Measurements from ENCODE around the gene SDK1. TPM values are rescaled to one million over a fixed set of nuclear protein-coding genes. Genes with fewer than 3 reads are reported as not detected.

SDK1 gene
- total and polyA plus RNA-seq, 2 donors (not counting 3 experiments of a cell fraction or from before 2014, with no cell fraction given), result 1.6 to 3.9 TPM

- no peak overlapping the region for H3K4me2 ChIP-seq (ENCODE audit: insufficient read depth, low read length)
- H3K4me3 ChIP-seq (replicated peaks in 1 of 3; ENCODE audit: insufficient read depth in 1 of 3, low read depth in 1 of 3, low read length in 3 of 3), result no peak overlapping the region
- H4K20me1 ChIP-seq (replicated peaks; ENCODE audit: control insufficient read depth, extremely low read depth, insufficient read depth, low read length), result no peaks in the 10 kb centered on the region
- no peak overlapping the region for H2AFZ ChIP-seq (ENCODE audit: low read depth, low read length)
- no peaks in the 10 kb centered on the region for H3K4me1 ChIP-seq (ENCODE audit: control insufficient read depth, extremely low read depth, insufficient read depth, low read length)
- no peaks in the 10 kb centered on the region for H3K9me3 ChIP-seq (replicated peaks; ENCODE audit: control insufficient read depth, insufficient read depth, low read length)
- H3K27me3 ChIP-seq (ENCODE audit: control insufficient read depth in 2 of 2, insufficient read depth in 2 of 2, low read length in 2 of 2), result no peaks in the 10 kb centered on the region
- H3K27ac ChIP-seq (ENCODE audit: insufficient read depth, low read depth, low read length), result no peak overlapping the region
- BruUV-seq (replicated peaks), result no TSS peak
- dilution Hi-C loops (cut with MboI; ENCODE audit: extremely low pct_ligation_motif_present, low sequenced_read_pairs), result no loop called here
- no peaks in the 10 kb centered on the region for H3K9me1 ChIP-seq (replicated peaks; ENCODE audit: control insufficient read depth, extremely low read depth, insufficient read depth, low read length)
- CTCF ChIA-PET, result no interaction called here
- H3K36me3 ChIP-seq (ENCODE audit: control insufficient read depth in 2 of 2, extremely low read depth in 1 of 2, insufficient read depth in 2 of 2, low read length in 2 of 2), result no peaks in the 10 kb centered on the region
- DNase-seq (ENCODE audit: low read depth, low spot score) (no peak), FAIRE-seq (no peak)
- TF ChIP-seq FOS (IDR thresholded peaks at IDR 0.05; ENCODE audit: borderline replicate concordance, insufficient read depth, low read length) (no peak), MAX (IDR thresholded peaks at IDR 0.05; ENCODE audit: insufficient read depth, insufficient read length) (no peak), GATA2 (IDR thresholded peaks at IDR 0.05; ENCODE audit: insufficient read depth, insufficient read length, low read depth, low read length) (no peak), POLR2AphosphoS5 (IDR thresholded peaks at IDR 0.05; ENCODE audit: insufficient read depth, low read depth, low read length) (no peak), JUN (IDR thresholded peaks at IDR 0.05; ENCODE audit: borderline replicate concordance, insufficient read depth, insufficient read length, low read depth) (no peak), CTCF (IDR thresholded peaks at IDR 0.05; ENCODE audit: extremely low read depth in 1 of 2, insufficient read depth in 1 of 2, low read depth in 1 of 2, low read length in 2 of 2) (no peak), POLR2A (IDR thresholded peaks at IDR 0.05; ENCODE audit: low read depth, low read length) (no peak), EZH2 (IDR thresholded peaks at IDR 0.05; ENCODE audit: borderline replicate concordance, low read depth, low read length, severe bottlenecking) (no peak), MYC (IDR thresholded peaks at IDR 0.05; ENCODE audit: low read depth, low read length) (no peak)
- intact Hi-C loops (cut with micrococcal nuclease), result no loop called here
- H3K79me2 ChIP-seq (ENCODE audit: control insufficient read depth, insufficient read depth, low read length), result no peaks in the 10 kb centered on the region
- POLR2A ChIA-PET, result no interaction called here
- H3K9ac ChIP-seq (replicated peaks; ENCODE audit: extremely low read depth, insufficient read depth, low read length), result no peak overlapping the region
These were observed 924.3 kb downstream of the SDK1 start for GRCh38 chr7:4225361-4225771.

Measured in endothelial cell of umbilical vein (primary cell).